Left ventricle myocardium inferior (tissue), 1 donor: ENCODE results near the gene OVCH1. TPM values are rescaled to one million over a fixed set of nuclear protein-coding genes. Genes with fewer than 3 reads are reported as not detected.

Experiments used
- DNase-seq: peaks from one replicate; pipeline ENCODE4 v3.0.0-alpha.2; 2020
- H3K27ac ChIP-seq: fragments of 200-600 bp; replicated peaks from 2 replicates; pipeline ENCODE4 v1.8.0; 2021
- H3K27me3 ChIP-seq: fragments of 200-600 bp; 2 replicates; pipeline ENCODE4 v1.8.0; 2021; ENCODE audit warnings: low read depth
- H3K36me3 ChIP-seq: fragments of 200-600 bp; 2 replicates; pipeline ENCODE4 v1.8.0; 2021
- H3K4me1 ChIP-seq: fragments of 200-600 bp; 2 replicates; pipeline ENCODE4 v1.8.0; 2021
- H3K4me3 ChIP-seq: fragments of 200-600 bp; 2 replicates; pipeline ENCODE4 v1.8.0; 2021; ENCODE audit warnings: mild to moderate bottlenecking, moderate library complexity
- H3K9me3 ChIP-seq: fragments of 200-600 bp; replicated peaks from 2 replicates; pipeline ENCODE4 v1.8.0; 2021
- intact Hi-C: fragments of 100-400 bp; cut with micrococcal nuclease; formaldehyde crosslinking; loops from one replicate; pipeline ENCODE4 v1.11.0; 2022
- long read RNA-seq: library from polyadenylated mRNA; unstranded; transcript quantifications from one replicate; pipeline ENCODE4 v2.0.0, GENCODE V29; 2021
- total RNA-seq: library from RNA; stranded (reverse); fragmentation: NEBNext Ultra II Directional; extraction: Animal tissue kit (Norgen Biotek cat#: 25700); gene quantifications from one replicate; pipeline ENCODE4 v1.2.1, GENCODE V29; 2021
- TF ChIP-seq, protein P1 (sequence below): fragments of 200-600 bp; IDR thresholded peaks from 2 replicates; pipeline ENCODE4 v1.8.0; 2021; ENCODE audit warnings: antibody characterized with exemption, mild to moderate bottlenecking, borderline replicate concordance
- donor health status: DM: no; HTN: yes; CAD: no; lungs with severe emphysema.

Gene OVCH1, protein sequence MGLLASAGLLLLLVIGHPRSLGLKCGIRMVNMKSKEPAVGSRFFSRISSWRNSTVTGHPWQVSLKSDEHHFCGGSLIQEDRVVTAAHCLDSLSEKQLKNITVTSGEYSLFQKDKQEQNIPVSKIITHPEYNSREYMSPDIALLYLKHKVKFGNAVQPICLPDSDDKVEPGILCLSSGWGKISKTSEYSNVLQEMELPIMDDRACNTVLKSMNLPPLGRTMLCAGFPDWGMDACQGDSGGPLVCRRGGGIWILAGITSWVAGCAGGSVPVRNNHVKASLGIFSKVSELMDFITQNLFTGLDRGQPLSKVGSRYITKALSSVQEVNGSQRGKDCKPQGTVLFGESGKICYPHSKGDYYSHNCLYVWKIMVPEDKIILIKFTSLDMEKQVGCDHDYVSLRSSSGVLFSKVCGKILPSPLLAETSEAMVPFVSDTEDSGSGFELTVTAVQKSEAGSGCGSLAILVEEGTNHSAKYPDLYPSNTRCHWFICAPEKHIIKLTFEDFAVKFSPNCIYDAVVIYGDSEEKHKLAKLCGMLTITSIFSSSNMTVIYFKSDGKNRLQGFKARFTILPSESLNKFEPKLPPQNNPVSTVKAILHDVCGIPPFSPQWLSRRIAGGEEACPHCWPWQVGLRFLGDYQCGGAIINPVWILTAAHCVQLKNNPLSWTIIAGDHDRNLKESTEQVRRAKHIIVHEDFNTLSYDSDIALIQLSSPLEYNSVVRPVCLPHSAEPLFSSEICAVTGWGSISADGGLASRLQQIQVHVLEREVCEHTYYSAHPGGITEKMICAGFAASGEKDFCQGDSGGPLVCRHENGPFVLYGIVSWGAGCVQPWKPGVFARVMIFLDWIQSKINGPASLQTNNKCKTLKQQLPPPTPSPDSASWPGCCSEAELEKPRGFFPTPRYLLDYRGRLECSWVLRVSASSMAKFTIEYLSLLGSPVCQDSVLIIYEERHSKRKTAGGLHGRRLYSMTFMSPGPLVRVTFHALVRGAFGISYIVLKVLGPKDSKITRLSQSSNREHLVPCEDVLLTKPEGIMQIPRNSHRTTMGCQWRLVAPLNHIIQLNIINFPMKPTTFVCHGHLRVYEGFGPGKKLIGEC
- total RNA-seq = 0.25 TPM
- long read RNA-seq = 0 reads

DNA sequence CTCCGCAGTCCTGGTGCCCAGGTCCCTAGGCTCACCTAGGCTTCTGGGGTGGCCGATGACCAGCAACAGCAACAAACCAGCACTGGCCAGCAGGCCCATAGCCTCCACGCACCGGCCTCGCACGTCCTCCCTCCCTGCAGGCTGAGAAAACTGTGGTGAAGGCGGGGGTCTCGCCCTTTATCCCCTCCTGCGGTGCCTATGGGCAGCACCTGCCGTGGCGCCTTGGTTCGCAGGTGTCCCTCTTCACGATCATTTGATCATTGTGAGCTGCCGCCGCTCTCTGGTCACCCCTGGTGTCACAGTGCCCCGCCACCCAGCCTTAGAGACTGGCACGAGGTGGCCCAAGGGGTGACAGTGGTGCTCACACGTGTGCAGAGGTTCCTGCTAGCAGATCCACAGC lies at the start of gene OVCH1:
TSS of gene OVCH1 (minus strand) at position 99 of the 400 bp plus-strand sequence. CDS start at position 99, 0 bp downstream.
- H3K4me3 ChIP-seq = no peak within 1 kb of the TSS
- no peak for DNase-seq
- intact Hi-C loops = no loop called here
- TF ChIP-seq, protein P1, sequence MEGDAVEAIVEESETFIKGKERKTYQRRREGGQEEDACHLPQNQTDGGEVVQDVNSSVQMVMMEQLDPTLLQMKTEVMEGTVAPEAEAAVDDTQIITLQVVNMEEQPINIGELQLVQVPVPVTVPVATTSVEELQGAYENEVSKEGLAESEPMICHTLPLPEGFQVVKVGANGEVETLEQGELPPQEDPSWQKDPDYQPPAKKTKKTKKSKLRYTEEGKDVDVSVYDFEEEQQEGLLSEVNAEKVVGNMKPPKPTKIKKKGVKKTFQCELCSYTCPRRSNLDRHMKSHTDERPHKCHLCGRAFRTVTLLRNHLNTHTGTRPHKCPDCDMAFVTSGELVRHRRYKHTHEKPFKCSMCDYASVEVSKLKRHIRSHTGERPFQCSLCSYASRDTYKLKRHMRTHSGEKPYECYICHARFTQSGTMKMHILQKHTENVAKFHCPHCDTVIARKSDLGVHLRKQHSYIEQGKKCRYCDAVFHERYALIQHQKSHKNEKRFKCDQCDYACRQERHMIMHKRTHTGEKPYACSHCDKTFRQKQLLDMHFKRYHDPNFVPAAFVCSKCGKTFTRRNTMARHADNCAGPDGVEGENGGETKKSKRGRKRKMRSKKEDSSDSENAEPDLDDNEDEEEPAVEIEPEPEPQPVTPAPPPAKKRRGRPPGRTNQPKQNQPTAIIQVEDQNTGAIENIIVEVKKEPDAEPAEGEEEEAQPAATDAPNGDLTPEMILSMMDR = no peak
- H3K36me3 ChIP-seq = peaks cover 3% of the 10 kb centered on the region
- H3K27me3 ChIP-seq = no peaks in the 10 kb centered on the region
- no peaks in the 10 kb centered on the region for H3K4me1 ChIP-seq
- no peaks in the 10 kb centered on the region for H3K9me3 ChIP-seq
- H3K27ac ChIP-seq = no peak within 1 kb of the TSS

DNA sequence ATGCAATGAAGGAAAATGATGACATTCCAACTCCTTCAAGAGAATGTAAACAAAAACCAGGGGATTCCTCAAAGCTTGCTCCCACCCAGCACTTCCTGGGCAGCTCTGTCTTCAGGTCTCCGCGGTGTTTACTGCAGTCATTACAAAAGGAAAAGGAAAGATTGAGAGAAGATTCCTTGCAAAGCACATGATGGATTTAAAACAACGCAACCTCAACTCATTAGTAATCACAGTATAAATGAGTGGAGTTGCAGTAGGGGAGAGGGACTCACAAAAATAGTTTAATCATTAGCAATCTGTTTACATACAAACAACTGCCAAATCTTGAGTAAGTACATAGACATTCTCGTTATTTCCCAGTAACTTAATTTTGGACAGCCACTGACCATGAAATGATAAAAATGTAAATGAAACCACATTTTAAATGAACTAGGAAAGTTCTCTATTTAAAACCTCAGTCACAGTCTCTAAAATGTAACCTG lies 49.7 kb upstream of the OVCH1 start:
- no peaks in the 10 kb centered on the region for H3K9me3 ChIP-seq
- no peaks in the 10 kb centered on the region for H3K27me3 ChIP-seq
- no peak overlapping the region for H3K4me3 ChIP-seq
- H3K36me3 ChIP-seq = no peaks in the 10 kb centered on the region
- TF ChIP-seq, protein P1 = no peak
- DNase-seq = no peak
- peak overlapping the region; percentile 20 for H3K27ac ChIP-seq
- intact Hi-C loops = no loop called here
- peaks cover 45% of the 10 kb centered on the region for H3K4me1 ChIP-seq

DNA sequence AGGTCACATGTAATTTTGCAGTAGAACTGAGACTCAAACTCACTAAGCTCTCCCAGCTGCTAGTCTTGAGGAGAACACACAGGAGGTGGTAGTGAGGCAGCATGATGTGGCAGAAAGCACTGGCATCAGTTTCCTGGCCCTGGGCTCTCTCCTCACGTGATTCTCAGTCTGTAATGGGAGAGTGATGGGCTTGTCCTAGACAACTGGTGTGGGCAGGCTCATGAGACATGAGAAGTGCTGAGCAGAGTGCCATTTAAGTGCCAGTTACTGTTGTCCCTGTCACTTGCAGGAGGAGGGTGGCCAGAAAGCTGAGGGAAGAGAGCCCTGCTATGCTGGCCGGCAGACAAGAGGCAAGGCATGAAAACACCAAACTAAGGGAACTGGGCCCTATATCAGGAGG lies 48.5 kb upstream of the OVCH1 start:
- no peaks in the 10 kb centered on the region for H3K36me3 ChIP-seq
- H3K4me1 ChIP-seq = peaks cover 42% of the 10 kb centered on the region
- no peaks in the 10 kb centered on the region for H3K9me3 ChIP-seq
- TF ChIP-seq, protein P1 = no peak
- no peak for DNase-seq
- H3K4me3 ChIP-seq = no peak overlapping the region
- intact Hi-C loops = no loop called here
- H3K27ac ChIP-seq = no peak overlapping the region
- no peaks in the 10 kb centered on the region for H3K27me3 ChIP-seq

DNA sequence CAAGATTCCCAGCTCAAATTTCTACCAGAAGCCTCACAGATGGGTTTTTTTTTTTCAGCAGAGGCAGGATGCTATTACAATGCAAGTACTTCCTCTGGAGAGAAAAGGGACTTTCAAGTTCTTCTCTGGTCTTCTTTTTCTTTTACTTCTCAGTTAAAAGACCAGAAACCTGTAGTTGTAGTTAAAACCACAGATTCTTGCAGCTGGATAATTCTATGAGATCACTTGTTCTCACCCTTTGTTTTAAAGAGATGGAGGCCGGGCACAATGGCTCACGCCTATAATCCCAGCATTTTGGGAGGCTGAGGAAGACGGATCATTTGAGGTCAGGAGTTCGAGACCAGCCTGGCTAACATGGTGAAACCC lies 47.6 kb upstream of the OVCH1 start:
- H3K36me3 ChIP-seq = no peaks in the 10 kb centered on the region
- H3K4me1 ChIP-seq = peaks cover 42% of the 10 kb centered on the region
- H3K27me3 ChIP-seq = no peaks in the 10 kb centered on the region
- no peak for DNase-seq
- TF ChIP-seq, protein P1 = no peak
- H3K9me3 ChIP-seq = no peaks in the 10 kb centered on the region
- H3K27ac ChIP-seq = no peak overlapping the region
- intact Hi-C loops = no loop called here
- H3K4me3 ChIP-seq = no peak overlapping the region

DNA sequence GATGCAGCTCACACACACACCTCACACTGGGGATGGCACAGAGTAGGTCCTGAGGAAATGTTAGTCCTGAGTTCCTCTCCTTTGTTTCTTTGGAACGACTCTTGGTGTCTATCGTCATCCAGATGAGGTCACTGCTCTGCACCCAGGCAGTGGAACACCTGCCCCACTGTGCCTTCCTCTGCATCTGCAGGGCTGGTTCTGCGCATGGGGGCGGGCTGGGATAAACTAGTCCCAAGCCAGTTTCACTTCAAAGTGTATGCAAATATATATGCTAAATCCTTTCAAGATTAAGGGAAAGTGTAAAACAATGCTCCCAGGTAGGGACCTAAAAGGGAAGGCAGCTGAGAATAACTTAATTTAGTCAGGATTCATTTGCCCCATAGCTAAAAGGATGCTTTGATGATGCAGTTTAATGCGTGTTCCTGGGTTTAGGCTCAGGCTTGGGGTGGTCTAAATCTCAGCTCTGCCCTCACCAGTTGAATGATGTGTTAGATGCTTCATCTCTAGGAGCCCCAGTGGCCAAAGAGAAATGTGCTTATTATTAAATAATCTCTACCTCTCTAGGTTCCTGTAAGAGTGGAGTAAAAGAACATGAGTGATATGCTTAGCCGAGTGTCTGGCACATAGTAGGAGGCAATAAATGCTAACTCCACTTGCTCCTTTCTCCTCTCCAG lies 47.1 kb upstream of the OVCH1 start:
- Histone ChIP-seq H3K36me3 (no peaks in the 10 kb centered on the region), H3K27ac (no peak overlapping the region)
- intact Hi-C loops = no loop called here

More for the DNA sequence above, 47.1 kb upstream of the OVCH1 start:
- Histone ChIP-seq H3K4me1 (peaks cover 42% of the 10 kb centered on the region), H3K9me3 (no peaks in the 10 kb centered on the region), H3K4me3 (no peak overlapping the region), H3K27me3 (no peaks in the 10 kb centered on the region)
- DNase-seq = no peak
- TF ChIP-seq, protein P1 = no peak
